Vagina (tissue), 2 donors: ENCODE data around the gene PPIP5K1.

Experiments
- CTCF ChIP-seq, 3 experiments: fragments of 450-650 bp in 2 of 3; fragments of 200-600 bp in 1 of 3; sonication (generic) in 1 of 3; IDR thresholded peaks; one replicate each; pipeline ENCODE4 v1.5.1; 2017 to 2019; ENCODE audit warnings: antibody characterized with exemption in 3 of 3, mild to moderate bottlenecking in 2 of 3, moderate library complexity in 2 of 3
- POLR2AphosphoS5 ChIP-seq, 2 donors: sonication (generic); formaldehyde crosslinking; IDR thresholded peaks; one replicate each; pipeline ENCODE4 v1.9.0; 2017; ENCODE audit warnings: antibody characterized with exemption in 2 of 2, mild to moderate bottlenecking in 2 of 2, low read depth in 1 of 2; ENCODE audit not compliant: insufficient read depth in 1 of 2

DNA sequence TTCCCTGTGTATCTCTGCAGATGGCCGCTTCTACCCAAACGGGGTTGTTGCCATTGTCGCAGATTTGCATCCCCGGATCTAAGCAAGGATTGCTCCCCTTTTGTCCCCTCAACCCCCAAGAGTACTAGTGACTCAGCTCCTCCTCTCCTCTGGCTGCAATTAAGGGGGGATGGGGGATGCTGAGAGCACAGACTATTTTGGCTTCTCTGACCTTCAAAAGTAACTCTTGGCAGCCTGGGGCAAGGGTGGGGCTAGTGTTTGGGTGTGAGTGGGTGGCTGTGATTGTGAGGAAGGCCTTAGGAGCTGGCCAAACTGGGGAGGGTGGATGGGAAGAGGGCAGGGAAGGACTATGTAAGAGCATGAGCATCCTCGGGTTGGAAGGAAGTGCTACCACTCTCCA, 73.8 kb downstream of the PPIP5K1 start:
- peak in 1 of 3 experiments; percentile 1 for TF ChIP-seq CTCF (IDR thresholded peaks at IDR 0.05)
- no peak for TF ChIP-seq POLR2AphosphoS5 (IDR thresholded peaks at IDR 0.05; ENCODE audit: insufficient read depth in 1 of 2, low read depth in 1 of 2)
